B cell (primary cell): ENCODE results near the gene CXCL5. TPM values are rescaled to one million over a fixed set of nuclear protein-coding genes. Genes with fewer than 3 reads are reported as not detected.

Experiments
- ATAC-seq: fragments of 200-7000 bp; cut with Tn5 transposase; one replicate; pipeline ENCODE4 v1.10.0; 2021; ENCODE audit warnings: low read depth, mild to moderate bottlenecking, moderate number of reproducible peaks, moderate library complexity
- CTCF ChIA-PET: fragments of 350-600 bp; sonication (Branson Sonifier 250); formaldehyde crosslinking; loops from one replicate; lab custom pipeline; 2021; ENCODE audit warnings: antibody characterized with exemption, inconsistent platforms; lab: Charles Lee
- POLR2A ChIA-PET: fragments of 350-600 bp; sonication (Branson Sonifier 250); formaldehyde crosslinking; loops from one replicate; lab custom pipeline; 2021; ENCODE audit warnings: antibody characterized with exemption; lab: Charles Lee
- DNase-seq: peaks from one replicate; pipeline ENCODE4 v3.0.0; 2013
- H2AFZ ChIP-seq: 2 replicates; pipeline ENCODE4 v1.6.1; 2012; ENCODE audit warnings: mild to moderate bottlenecking, low read depth, low read length; ENCODE audit not compliant: insufficient read depth, poor library complexity, severe bottlenecking
- H3K27ac ChIP-seq, 2 donors: 1 replicate in 1 of 2; 2 replicates in 1 of 2; pipeline ENCODE4 v1.5.1; 2012 to 2013; ENCODE audit warnings: low read length in 2 of 2, mild to moderate bottlenecking in 2 of 2, moderate library complexity in 1 of 2
- H3K27me3 ChIP-seq, 4 experiments: fragments of 200-600 bp in 1 of 4; sonication (generic) in 1 of 4; replicated peaks in 1 of 4; 1 replicate in 2 of 4; 2 replicates in 2 of 4; pipeline versions ENCODE4 v1.6.1 to v1.7.0; 2013 to 2016; ENCODE audit warnings: low read length in 3 of 4, mild to moderate bottlenecking in 2 of 4, mixed read lengths in 1 of 4, moderate library complexity in 1 of 4; ENCODE audit not compliant: insufficient read depth in 4 of 4, control insufficient read depth in 3 of 4; ENCODE audit errors: control extremely low read depth in 1 of 4
- H3K36me3 ChIP-seq, 2 experiments: replicated peaks in 1 of 2; 1 replicate in 1 of 2; 2 replicates in 1 of 2; pipeline versions ENCODE4 v1.6.1 to v1.7.1; 2013; ENCODE audit warnings: low read length in 1 of 2; ENCODE audit not compliant: insufficient read depth in 2 of 2, control insufficient read depth in 1 of 2; ENCODE audit errors: control extremely low read depth in 1 of 2, extremely low read depth in 1 of 2
- H3K4me1 ChIP-seq, 2 donors: fragments of 200-600 bp in 1 of 2; sonication (generic) in 1 of 2; 1 replicate in 1 of 2; 2 replicates in 1 of 2; pipeline versions ENCODE4 v1.5.1 to v1.6.1; 2013 to 2017; ENCODE audit warnings: low read length in 2 of 2; ENCODE audit not compliant: control insufficient read depth in 2 of 2, insufficient read depth in 2 of 2
- H3K4me2 ChIP-seq: replicated peaks from 2 replicates; pipeline ENCODE3; 2012; ENCODE audit warnings: mild to moderate bottlenecking, low read depth, low read length; ENCODE audit not compliant: poor library complexity, severe bottlenecking
- H3K4me3 ChIP-seq, 5 experiments: fragments of 200-600 bp in 1 of 5; sonication (generic) in 1 of 5; 1 replicate in 3 of 5; 2 replicates in 2 of 5; pipeline versions ENCODE4 v1.5.1 to v1.7.0; 2011 to 2016; ENCODE audit warnings: low read length in 4 of 5, mild to moderate bottlenecking in 4 of 5, low read depth in 2 of 5, control low read depth in 1 of 5, moderate library complexity in 1 of 5; ENCODE audit not compliant: insufficient read depth in 1 of 5; ENCODE audit errors: control extremely low read depth in 1 of 5, extremely low read depth in 1 of 5
- H3K79me2 ChIP-seq: fragments of 200-600 bp; sonication (generic); one replicate; pipeline ENCODE4 v1.6.0; 2016; ENCODE audit warnings: low read length; ENCODE audit not compliant: control insufficient read depth, insufficient read depth
- H3K9ac ChIP-seq: fragments of 200-600 bp; sonication (generic); 2 replicates; pipeline ENCODE4 v1.6.1; 2017; ENCODE audit warnings: mild to moderate bottlenecking, low read length, moderate library complexity
- H3K9me3 ChIP-seq, 3 donors: one replicate each; pipeline versions ENCODE4 v1.6.1 to v1.7.1; 2013; ENCODE audit warnings: low read length in 2 of 3; ENCODE audit not compliant: control insufficient read depth in 2 of 3, insufficient read depth in 1 of 3; ENCODE audit errors: control extremely low read depth in 1 of 3
- H4K20me1 ChIP-seq: 2 replicates; pipeline ENCODE4 v1.6.0; 2012; ENCODE audit warnings: mild to moderate bottlenecking, low read length; ENCODE audit not compliant: insufficient read depth, control insufficient read depth, poor library complexity, severe bottlenecking
- H3K27ac Mint-ChIP-seq: one replicate; pipeline ENCODE4 v1.8.0; 2021; ENCODE audit warnings: mixed read lengths
- H3K27me3 Mint-ChIP-seq: one replicate; pipeline ENCODE4 v1.8.0; 2021; ENCODE audit warnings: mixed read lengths
- H3K4me1 Mint-ChIP-seq: one replicate; pipeline ENCODE4 v1.8.0; 2021; ENCODE audit warnings: mixed read lengths
- H3K4me3 Mint-ChIP-seq: one replicate; pipeline ENCODE4 v1.8.0; 2021; ENCODE audit warnings: mixed read lengths
- H3K9me3 Mint-ChIP-seq: one replicate; pipeline ENCODE4 v1.8.0; 2022; ENCODE audit warnings: mixed read lengths; ENCODE audit not compliant: insufficient read depth
- EZH2 ChIP-seq: IDR thresholded peaks from 2 replicates; pipeline ENCODE4 v1.6.1; 2012; ENCODE audit warnings: borderline replicate concordance, low read depth, mild to moderate bottlenecking, moderate library complexity, low read length; ENCODE audit not compliant: insufficient read depth, poor library complexity, severe bottlenecking
- WGBS: methylation state at CpG from one replicate; pipeline ENCODE4 v1.1.5; 2013; ENCODE audit warnings: missing lambda C conversion rate; ENCODE audit not compliant: insufficient coverage; 5-methylcytosine and 5-hydroxymethylcytosine counted together
- intact Hi-C: fragments of 100-400 bp; cut with micrococcal nuclease; formaldehyde crosslinking; loops from one replicate; pipeline ENCODE4 v1.10.0; 2022
- polyA plus RNA-seq: library from polyadenylated mRNA; depleted of rRNA; stranded (reverse); fragments of >200 nt; gene quantifications from 2 replicates; pipeline ENCODE4 v1.2.3, GENCODE V29; 2012
- total RNA-seq, 2 donors: library from RNA; stranded (reverse); fragments of 120-200 nt in 1 of 2; gene quantifications; 1 replicate in 1 of 2; 2 replicates in 1 of 2; pipeline versions ENCODE4 v1.2.3 to v1.2.4, GENCODE V29; 2013 to 2022
- TF ChIP-seq, protein P1 (sequence below): fragments of 200-600 bp; IDR thresholded peaks from one replicate; pipeline ENCODE4 v1.8.0; 2022; ENCODE audit warnings: antibody characterized with exemption, mild to moderate bottlenecking

CXCL5 gene
- total and polyA plus RNA-seq, 2 donors (not counting 1 experiment from before 2014, with no cell fraction given): not detected

DNA sequence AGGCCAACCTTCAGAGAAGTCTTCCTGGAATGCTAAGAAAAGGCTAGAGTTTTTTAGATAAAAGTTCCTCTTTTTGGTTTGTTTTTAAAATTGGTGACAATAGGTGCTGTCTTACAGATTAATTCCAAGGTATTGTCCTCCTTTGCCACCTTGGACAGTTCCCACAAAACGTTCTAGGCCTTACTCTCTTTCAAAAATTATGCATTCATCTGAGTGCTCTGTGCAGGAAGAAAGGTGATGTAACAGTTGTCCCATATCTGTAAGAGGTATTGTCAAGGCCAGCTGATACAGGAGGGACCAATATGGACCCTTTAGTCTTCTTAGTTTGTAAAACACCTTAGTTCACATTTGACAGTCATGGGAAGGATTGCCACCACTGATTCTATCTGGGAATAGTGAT, 15.9 kb upstream of the CXCL5 start:
- Histone ChIP-seq H3K36me3 (no peaks in the 10 kb centered on the region), H2AFZ (no peak overlapping the region), H4K20me1 (no peaks in the 10 kb centered on the region), H3K9me3 (no peaks in the 10 kb centered on the region), H3K4me1 (no peaks in the 10 kb centered on the region), H3K27ac (no peak overlapping the region), H3K79me2 (no peaks in the 10 kb centered on the region), H3K27me3 (no peaks in the 10 kb centered on the region), H3K4me2 (no peak overlapping the region), H3K9ac (no peak overlapping the region), H3K4me3 (no peak overlapping the region)
- DNase-seq: no peak
- H3K27ac Mint-ChIP-seq: no peak overlapping the region
- H3K27me3 Mint-ChIP-seq: peaks cover 5% of the 10 kb centered on the region
- CTCF ChIA-PET: no interaction called here
- no peaks in the 10 kb centered on the region for H3K4me1 Mint-ChIP-seq
- ATAC-seq: no peak
- intact Hi-C loops: no loop called here
- POLR2A ChIA-PET: no interaction called here
- TF ChIP-seq EZH2: no peak
- TF ChIP-seq, protein P1, sequence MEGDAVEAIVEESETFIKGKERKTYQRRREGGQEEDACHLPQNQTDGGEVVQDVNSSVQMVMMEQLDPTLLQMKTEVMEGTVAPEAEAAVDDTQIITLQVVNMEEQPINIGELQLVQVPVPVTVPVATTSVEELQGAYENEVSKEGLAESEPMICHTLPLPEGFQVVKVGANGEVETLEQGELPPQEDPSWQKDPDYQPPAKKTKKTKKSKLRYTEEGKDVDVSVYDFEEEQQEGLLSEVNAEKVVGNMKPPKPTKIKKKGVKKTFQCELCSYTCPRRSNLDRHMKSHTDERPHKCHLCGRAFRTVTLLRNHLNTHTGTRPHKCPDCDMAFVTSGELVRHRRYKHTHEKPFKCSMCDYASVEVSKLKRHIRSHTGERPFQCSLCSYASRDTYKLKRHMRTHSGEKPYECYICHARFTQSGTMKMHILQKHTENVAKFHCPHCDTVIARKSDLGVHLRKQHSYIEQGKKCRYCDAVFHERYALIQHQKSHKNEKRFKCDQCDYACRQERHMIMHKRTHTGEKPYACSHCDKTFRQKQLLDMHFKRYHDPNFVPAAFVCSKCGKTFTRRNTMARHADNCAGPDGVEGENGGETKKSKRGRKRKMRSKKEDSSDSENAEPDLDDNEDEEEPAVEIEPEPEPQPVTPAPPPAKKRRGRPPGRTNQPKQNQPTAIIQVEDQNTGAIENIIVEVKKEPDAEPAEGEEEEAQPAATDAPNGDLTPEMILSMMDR: no peak
- no CpG with 5 or more reads among the region's 1 CpG for WGBS
- no peaks in the 10 kb centered on the region for H3K9me3 Mint-ChIP-seq
- H3K4me3 Mint-ChIP-seq: no peak overlapping the region

DNA sequence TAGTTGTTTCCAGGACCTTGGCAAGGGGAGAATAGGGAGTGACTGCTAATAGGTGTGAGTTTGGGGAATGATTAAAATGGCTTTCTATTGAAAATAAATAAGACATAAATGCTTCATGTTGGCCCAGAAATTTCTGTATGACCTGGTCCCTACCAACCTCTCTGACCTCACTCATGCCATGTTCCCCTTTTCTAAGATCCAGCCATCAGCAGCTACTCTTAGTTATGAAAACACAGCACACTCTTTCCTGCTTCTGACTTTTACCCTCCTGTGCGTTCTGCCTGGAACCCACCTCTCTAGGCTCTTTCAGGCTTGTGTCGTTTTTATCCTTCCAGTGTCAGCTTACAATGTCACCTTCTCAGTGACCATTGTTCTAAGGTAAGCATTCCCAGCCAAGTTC, 14.8 kb upstream of the CXCL5 start:
- Histone ChIP-seq H3K36me3 (no peaks in the 10 kb centered on the region), H3K9ac (no peak overlapping the region), H4K20me1 (no peaks in the 10 kb centered on the region), H2AFZ (no peak overlapping the region), H3K79me2 (no peaks in the 10 kb centered on the region), H3K4me3 (no peak overlapping the region), H3K4me2 (no peak overlapping the region), H3K9me3 (no peaks in the 10 kb centered on the region), H3K27ac (no peak overlapping the region), H3K27me3 (no peaks in the 10 kb centered on the region), H3K4me1 (no peaks in the 10 kb centered on the region)
- no peak overlapping the region for H3K27ac Mint-ChIP-seq
- H3K27me3 Mint-ChIP-seq: peaks cover 5% of the 10 kb centered on the region
- intact Hi-C loops: no loop called here
- POLR2A ChIA-PET: no interaction called here
- 88% methylated on average over 2 of the region's 2 CpGs for WGBS
- H3K4me1 Mint-ChIP-seq: no peaks in the 10 kb centered on the region
- CTCF ChIA-PET: no interaction called here
- TF ChIP-seq, protein P1: no peak
- no peak for TF ChIP-seq EZH2
- ATAC-seq (no peak), DNase-seq (no peak)
- no peak overlapping the region for H3K4me3 Mint-ChIP-seq
- no peaks in the 10 kb centered on the region for H3K9me3 Mint-ChIP-seq
